GM18858 (cell line): ENCODE measurements around the gene AP1M2.
"Not testable (repeated sequence)": the region's sequence is repeated elsewhere in the genome, so short reads cannot be mapped to it uniquely, and the experiment has no call there.

Source experiments
- ATAC-seq: cut with Tn5 transposase; IDR thresholded peaks from one replicate; pipeline ENCODE4 v1.9.1; 2021; ENCODE audit not compliant: unreplicated experiment

AP1M2 gene

DNA sequence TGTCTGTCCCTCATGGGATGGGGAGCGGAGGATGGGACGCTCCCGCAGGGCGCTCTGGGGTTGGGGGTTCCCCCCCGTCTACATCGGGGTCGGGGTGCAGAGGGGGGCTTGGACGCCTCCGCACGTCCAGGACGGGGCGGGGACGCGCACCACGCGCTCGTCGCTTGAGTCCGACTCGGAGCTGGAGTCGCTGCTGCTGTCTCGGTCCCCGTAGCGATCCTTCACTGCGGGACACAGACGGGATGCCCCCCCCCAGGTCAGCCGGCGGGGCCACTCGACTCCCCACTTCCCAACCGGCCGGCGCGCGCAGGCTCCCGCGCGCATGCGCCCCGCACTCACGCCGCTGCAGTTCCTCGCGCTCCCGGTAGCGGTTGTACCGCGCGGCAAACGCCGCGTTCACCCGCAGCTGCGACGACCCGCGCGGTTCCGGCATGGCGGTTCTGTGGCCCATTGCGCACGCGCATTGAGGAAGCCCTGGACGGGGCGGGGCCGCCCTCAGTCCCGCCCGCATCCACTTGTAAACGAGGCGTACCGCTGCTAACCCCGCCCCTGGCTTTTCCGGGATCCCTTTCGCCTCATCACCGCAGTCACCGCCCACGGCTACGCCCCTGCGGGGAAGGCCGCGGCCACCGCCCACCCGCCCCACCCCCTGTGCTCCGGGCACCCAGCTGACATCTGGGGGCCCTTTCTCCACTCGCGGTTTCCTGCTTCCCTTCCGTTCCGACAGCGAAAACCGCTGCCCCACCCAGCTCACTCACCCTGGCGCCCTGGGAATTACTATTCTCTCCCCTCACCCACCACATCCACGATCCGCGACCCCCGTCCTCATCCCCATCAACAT lies 21.3 kb downstream of the AP1M2 start, which contains the start of gene KRI1:
Gene KRI1, minus strand, starts transcription at position 444 of the 841 bp plus-strand sequence. Its CDS starts 11 bp downstream, at position 433.
- ATAC-seq, result peak; percentile 36

DNA sequence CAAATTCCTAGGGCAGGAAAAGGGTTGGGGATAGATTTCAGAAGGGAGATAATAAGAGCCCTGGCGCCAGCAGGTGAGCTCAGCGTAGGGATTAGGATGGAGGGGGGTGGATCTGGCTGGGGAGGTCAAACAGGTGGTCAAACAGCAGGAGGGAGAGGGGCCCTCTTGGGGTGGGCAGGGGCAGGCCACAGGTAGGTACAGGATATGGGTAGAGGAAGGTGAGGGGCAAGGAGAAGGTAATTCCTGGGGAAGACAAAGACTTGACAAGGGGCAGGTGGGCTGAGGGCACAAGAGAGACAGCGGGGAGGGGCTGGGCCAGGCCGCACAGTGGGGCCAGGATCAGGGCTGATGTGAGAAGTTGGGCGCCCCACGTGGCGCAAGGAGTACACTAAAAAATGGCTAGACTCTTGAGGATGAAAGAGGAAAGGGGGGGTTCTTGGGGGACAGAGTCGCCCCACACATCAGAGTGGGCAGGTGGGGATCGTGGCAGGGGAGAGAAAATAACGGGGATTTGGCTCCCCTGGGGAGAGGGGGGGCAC lies 22.0 kb downstream of the AP1M2 start:
- ATAC-seq, result no peak

GRCh38 chr19:10562609-10563008 lies 24.5 kb downstream of the AP1M2 start:
- ATAC-seq, result no peak

- ATAC-seq, result no peak
These were observed 27.0 kb downstream of the AP1M2 start for GRCh38 chr19:10560154-10560553.

GRCh38 chr19:10557603-10558197 lies 29.4 kb downstream of the AP1M2 start:
- ATAC-seq, result no peak

GRCh38 chr19:10555610-10555973 lies 31.5 kb downstream of the AP1M2 start:
- ATAC-seq, result no peak

GRCh38 chr19:10554760-10555609 lies 32.1 kb downstream of the AP1M2 start:
- no peak for ATAC-seq

DNA sequence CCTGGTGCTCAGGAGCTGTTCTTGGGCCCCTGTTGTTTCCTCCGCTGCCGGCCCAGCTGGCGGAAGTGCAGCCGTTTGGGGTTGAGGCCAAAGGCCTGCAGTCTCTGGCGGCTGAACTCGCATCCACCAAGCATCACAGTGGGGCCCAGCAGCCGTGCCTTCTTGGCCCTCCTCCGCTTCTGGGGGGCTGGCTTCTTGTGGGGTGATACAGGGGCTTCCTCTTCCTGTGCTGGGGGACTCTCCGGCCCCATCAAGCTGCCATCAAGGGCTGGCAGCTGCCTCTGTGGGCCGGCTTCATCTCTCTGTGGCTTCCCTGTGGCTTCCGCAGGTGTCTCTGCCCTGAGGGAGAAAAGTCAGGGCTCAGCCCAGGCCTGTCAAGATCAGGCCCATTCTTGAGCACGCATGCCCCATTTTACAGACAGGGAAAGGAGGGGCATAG lies 33.1 kb downstream of the AP1M2 start:
- no peak for ATAC-seq

GRCh38 chr19:10553087-10553667 lies 33.9 kb downstream of the AP1M2 start:
- ATAC-seq, result no peak

DNA sequence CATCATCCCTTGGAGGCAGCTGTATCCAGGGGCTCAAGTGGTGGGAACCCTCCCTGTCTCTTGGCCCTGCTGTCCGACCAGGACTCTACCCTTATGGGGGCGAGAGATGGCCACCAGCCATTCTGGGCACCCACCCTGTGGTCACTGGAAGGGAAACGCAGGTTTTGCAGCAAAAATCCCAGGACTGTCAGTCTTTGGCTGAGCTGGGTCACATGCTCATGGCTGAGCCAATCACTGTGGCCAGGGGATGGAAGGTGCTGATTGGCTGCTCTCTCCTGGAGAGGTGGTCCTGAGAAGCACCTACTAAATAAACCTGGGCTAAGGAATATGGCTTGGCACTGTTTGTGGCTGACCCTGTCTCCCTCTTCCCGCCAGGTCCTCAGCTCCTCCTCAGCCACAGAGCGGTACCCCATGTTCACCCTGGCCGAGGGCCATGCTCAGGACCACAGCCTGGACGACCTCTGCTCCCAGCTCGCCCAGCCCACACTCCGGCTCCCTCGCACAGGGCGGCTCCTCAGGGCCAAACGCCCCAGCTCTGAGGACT lies 34.5 kb downstream of the AP1M2 start:
- ATAC-seq, result no peak

DNA sequence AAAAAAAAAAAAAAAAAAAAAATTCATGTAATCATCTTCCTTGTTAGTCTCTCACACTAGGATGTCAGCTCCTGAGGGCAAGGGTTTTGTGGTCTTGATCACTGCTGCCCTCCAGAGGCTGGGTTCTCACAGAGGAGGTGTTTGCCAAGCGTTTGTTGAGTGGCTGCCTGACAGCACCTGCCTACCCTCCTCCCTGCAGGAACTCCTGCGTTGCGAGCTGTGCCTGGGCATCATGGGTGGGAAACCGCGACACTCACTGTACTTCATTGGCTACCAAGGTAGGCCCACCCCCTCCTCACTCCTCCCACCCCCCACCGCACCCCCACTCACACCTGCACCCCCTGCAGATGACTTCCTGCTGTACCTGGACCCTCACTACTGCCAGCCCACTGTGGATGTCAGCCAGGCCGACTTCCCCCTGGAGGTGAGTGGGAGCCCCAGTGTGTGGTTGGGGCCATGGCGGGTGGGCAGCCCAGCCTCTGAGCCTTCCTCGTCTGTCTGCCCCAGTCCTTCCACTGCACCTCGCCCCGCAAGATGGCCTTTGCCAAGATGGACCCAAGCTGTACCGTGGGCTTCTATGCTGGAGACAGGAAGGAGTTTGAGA lies 35.3 kb downstream of the AP1M2 start:
- ATAC-seq, result no peak

GRCh38 chr19:10551006-10551405 lies 36.1 kb downstream of the AP1M2 start:
- not testable (repeated sequence) for ATAC-seq

DNA sequence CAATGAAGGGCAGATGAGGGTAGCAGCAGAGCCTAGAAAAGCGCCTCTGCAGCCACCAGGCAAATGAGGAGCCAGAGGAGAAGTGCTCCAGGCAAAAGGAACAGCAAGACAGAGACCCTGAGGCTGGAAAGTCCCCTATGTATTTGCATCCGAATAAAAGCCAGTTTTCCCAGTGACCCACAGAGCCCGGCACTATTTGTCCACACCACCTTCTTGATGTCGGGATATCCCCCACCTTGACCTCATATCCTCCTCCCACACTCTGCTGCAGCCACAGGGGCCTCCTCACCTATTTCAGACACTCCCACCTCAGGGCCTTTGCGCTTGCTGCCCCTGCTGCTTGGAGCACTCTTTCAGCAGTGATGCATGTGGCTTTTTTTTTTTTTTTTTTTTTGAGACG lies 36.8 kb downstream of the AP1M2 start:
- ATAC-seq, result no peak

GRCh38 chr19:10549733-10550132 lies 37.4 kb downstream of the AP1M2 start:
- no peak for ATAC-seq

DNA sequence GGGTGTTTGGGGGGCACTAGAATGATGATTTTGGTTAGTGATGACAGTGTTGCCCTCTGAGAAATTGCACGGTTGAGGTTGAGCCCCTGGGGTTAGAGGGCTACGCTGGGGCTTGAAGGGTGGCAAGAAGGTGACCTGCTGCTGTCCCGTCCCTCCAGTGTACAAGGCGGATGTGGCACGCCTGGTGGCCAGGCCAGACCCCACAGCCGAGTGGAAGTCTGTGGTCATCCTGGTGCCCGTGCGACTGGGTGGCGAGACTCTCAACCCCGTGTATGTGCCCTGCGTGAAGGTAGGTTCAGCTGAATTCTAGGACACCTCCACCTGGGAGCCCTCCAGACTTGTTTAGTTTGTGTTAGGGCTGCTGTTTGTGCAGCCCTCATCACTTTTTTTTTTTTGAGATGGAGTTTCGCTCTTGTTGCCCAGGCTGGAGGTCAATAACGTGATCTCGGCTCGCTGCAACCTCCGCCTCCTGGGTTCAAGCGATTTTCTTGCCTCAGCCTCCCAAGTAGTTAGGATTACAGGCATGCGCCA lies 38.3 kb downstream of the AP1M2 start:
- no peak for ATAC-seq

DNA sequence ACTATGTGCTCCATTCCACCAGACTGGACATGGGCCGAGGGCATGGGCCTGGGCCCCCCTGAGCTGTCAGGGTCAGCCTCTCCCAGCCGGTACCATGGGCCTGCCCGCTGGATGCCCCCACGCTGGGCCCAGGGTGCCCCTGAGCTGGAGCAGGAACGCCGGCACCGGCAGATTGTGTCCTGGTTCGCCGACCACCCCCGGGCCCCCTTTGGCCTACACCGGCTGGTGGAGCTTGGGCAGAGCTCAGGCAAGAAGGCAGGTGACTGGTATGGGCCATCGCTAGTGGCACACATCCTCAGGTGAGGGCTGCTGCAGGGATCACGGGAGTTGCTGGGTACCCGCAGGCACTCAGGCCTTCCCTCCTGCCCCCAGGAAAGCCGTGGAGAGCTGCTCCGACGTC lies 40.3 kb downstream of the AP1M2 start:
- no peak for ATAC-seq

DNA sequence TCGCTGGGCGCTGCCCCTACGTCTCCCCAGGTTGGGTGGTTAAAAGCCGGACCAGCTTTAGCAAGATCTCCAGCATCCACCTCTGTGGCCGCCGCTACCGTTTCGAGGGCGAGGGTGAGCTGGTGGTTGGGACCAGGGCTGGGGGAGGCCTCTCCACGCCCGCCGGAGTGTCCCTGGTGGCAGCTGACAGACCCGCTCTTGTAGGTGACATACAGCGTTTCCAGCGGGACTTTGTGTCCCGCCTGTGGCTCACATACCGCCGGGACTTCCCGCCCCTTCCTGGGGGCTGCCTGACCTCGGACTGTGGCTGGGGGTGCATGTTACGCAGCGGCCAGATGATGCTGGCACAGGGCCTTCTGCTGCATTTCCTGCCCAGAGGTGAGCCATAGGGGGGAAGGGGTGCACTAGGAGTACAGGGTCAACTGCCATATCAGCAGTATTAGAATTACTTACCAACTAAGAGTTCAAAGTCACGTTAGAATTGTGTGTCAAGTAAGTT lies 42.3 kb downstream of the AP1M2 start:
- ATAC-seq, result no peak

DNA sequence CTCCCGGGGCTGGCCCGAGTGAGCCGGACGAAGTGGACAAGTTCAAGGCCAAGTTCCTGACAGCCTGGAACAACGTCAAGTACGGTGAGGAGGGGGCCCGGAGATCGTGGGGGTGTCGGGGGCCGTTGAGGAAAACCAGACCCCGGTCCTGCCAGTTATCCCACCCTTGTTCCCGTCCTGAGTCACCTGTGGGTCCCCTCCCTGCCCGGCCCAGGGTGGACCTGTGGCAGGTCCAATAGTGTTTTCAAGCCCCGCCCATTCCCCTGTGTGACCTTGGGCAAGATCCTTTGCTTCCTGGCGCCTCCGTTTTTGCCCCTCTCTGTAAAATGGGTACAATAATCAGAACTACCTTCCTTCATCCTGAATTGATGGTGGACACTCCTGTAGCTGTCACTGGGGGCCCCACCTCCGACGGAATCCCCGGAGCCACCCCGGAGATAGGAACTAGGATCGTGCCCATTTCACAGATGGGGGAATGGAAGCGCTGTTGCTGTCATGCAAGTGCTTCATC lies 42.8 kb downstream of the AP1M2 start:
- ATAC-seq, result no peak

- no peak for ATAC-seq
These were observed 43.5 kb downstream of the AP1M2 start, which contains the start of gene ATG4D for GRCh38 chr19:10543420-10544241. TSS of gene ATG4D (plus strand) at chr19:10543904. CDS start at chr19:10544091, 187 bp downstream.
